Neuronal stem cell (in vitro differentiated cells): ENCODE data around the gene SWSAP1.

Experiments used
- DNase-seq: peaks from one replicate; pipeline ENCODE4 v3.0.0-alpha.2; 2013; ENCODE audit warnings: low spot score
- H2AFZ ChIP-seq: one replicate; pipeline ENCODE4 v1.6.1; 2013; ENCODE audit warnings: mild to moderate bottlenecking, low read length, inconsistent platforms
- H2AK5ac ChIP-seq: 2 replicates; pipeline ENCODE4 v1.6.1; 2013; ENCODE audit warnings: low read depth, mild to moderate bottlenecking, inconsistent platforms, low read length, moderate library complexity, mixed read lengths
- H2BK120ac ChIP-seq: 2 replicates; pipeline ENCODE4 v1.6.1; 2013; ENCODE audit warnings: low read depth, mild to moderate bottlenecking, inconsistent platforms, low read length, moderate library complexity, mixed read lengths
- H2BK12ac ChIP-seq: one replicate; pipeline ENCODE4 v1.6.1; 2013; ENCODE audit warnings: low read length, inconsistent platforms
- H2BK15ac ChIP-seq: 2 replicates; pipeline ENCODE4 v1.6.1; 2013; ENCODE audit warnings: mild to moderate bottlenecking, low read length, inconsistent platforms, mixed read lengths
- H2BK5ac ChIP-seq: one replicate; pipeline ENCODE4 v1.6.1; 2013; ENCODE audit warnings: inconsistent platforms, mild to moderate bottlenecking, low read length, moderate library complexity
- H3K14ac ChIP-seq: one replicate; pipeline ENCODE4 v1.6.1; 2013; ENCODE audit warnings: low read length, inconsistent platforms
- H3K18ac ChIP-seq: 2 replicates; pipeline ENCODE4 v1.6.1; 2013; ENCODE audit warnings: low read length, inconsistent platforms
- H3K23ac ChIP-seq: 2 replicates; pipeline ENCODE4 v1.6.1; 2013; ENCODE audit warnings: low read depth, mild to moderate bottlenecking, mixed read lengths, low read length, inconsistent platforms; ENCODE audit not compliant: poor library complexity
- H3K27ac ChIP-seq: replicated peaks from 3 replicates; pipeline ENCODE4 v1.5.1; 2013; ENCODE audit warnings: low read length, inconsistent platforms
- H3K27me3 ChIP-seq, 3 experiments: 2 replicates each; pipeline ENCODE4 v1.6.1; 2013; ENCODE audit warnings: low read length in 3 of 3, mild to moderate bottlenecking in 2 of 3, inconsistent platforms in 1 of 3, low read depth in 1 of 3, mixed read lengths in 1 of 3, moderate library complexity in 1 of 3; ENCODE audit not compliant: control insufficient read depth in 3 of 3, insufficient read depth in 3 of 3
- H3K36me3 ChIP-seq, 2 donors: replicated peaks in 1 of 2; 2 replicates each; pipeline ENCODE4 v1.6.1; 2013; ENCODE audit warnings: low read length in 2 of 2; ENCODE audit not compliant: control insufficient read depth in 2 of 2, insufficient read depth in 2 of 2
- H3K4ac ChIP-seq: 2 replicates; pipeline ENCODE4 v1.6.1; 2013; ENCODE audit warnings: inconsistent platforms, mild to moderate bottlenecking, low read length, moderate library complexity
- H3K4me1 ChIP-seq, 2 donors: 1 replicate in 1 of 2; 2 replicates in 1 of 2; pipeline ENCODE4 v1.6.1; 2013; ENCODE audit warnings: low read length in 2 of 2, low read depth in 1 of 2; ENCODE audit not compliant: control insufficient read depth in 2 of 2, insufficient read depth in 1 of 2
- H3K4me2 ChIP-seq: one replicate; pipeline ENCODE4 v1.6.1; 2013; ENCODE audit warnings: mild to moderate bottlenecking, low read length, inconsistent platforms; ENCODE audit not compliant: insufficient read depth, poor library complexity, severe bottlenecking
- H3K4me3 ChIP-seq, 2 donors: 2 replicates each; pipeline ENCODE4 v1.5.1; 2013; ENCODE audit warnings: low read length in 2 of 2, mild to moderate bottlenecking in 2 of 2, inconsistent platforms in 1 of 2, moderate library complexity in 1 of 2
- H3K79me1 ChIP-seq: one replicate; pipeline ENCODE4 v1.6.1; 2013; ENCODE audit warnings: low read depth, mild to moderate bottlenecking, inconsistent platforms, low read length, moderate library complexity
- H3K9ac ChIP-seq: one replicate; pipeline ENCODE4 v1.6.1; 2013; ENCODE audit warnings: mild to moderate bottlenecking, low read depth, low read length, inconsistent platforms; ENCODE audit not compliant: poor library complexity
- H3K9me3 ChIP-seq, 2 donors: replicated peaks in 1 of 2; 2 replicates each; pipeline versions ENCODE3 to v1.6.1; 2013; ENCODE audit warnings: low read length in 2 of 2, mild to moderate bottlenecking in 2 of 2, inconsistent platforms in 1 of 2, low read depth in 1 of 2, mixed read lengths in 1 of 2, moderate library complexity in 1 of 2; ENCODE audit not compliant: control insufficient read depth in 2 of 2, insufficient read depth in 1 of 2
- H4K8ac ChIP-seq: one replicate; pipeline ENCODE4 v1.6.1; 2013; ENCODE audit warnings: low read depth, mild to moderate bottlenecking, inconsistent platforms, low read length, moderate library complexity
- H4K91ac ChIP-seq: one replicate; pipeline ENCODE4 v1.6.1; 2013; ENCODE audit warnings: low read length, low read depth, mild to moderate bottlenecking, inconsistent platforms; ENCODE audit not compliant: poor library complexity
- WGBS, 2 donors: extraction: QIAGEN DNeasy Blood & Tissue Kit; methylation state at CpG; one replicate each; pipeline ENCODE4 v1.1.7; 2013; ENCODE audit warnings: missing lambda C conversion rate in 2 of 2, mixed read lengths in 1 of 2; ENCODE audit not compliant: insufficient read length in 2 of 2, insufficient replicate concordance in 1 of 2; ENCODE audit errors: extremely low coverage in 2 of 2; 5-methylcytosine and 5-hydroxymethylcytosine counted together

The SWSAP1 gene

GRCh38 chr19:11422163-11423065 lies 47.9 kb downstream of the SWSAP1 start:
- Histone ChIP-seq H3K4ac (no peak overlapping the region), H2AFZ (peak overlapping the region; percentile 71), H3K9ac (peak overlapping the region; percentile 77), H2AK5ac (peak overlapping the region; percentile 75), H3K4me1 (peaks cover 13 to 16% of the 10 kb centered on the region in 2 donors), H3K23ac (peak overlapping the region; percentile 65), H3K4me3 (no peak overlapping the region), H3K4me2 (peak overlapping the region; percentile 39), H2BK120ac (no peak overlapping the region), H4K8ac (no peak overlapping the region), H3K27ac (no peak overlapping the region), H3K79me1 (no peaks in the 10 kb centered on the region), H3K27me3 (peaks cover 44 to 68% (median 64%) of the 10 kb centered on the region in 3 experiments), H3K14ac (no peak overlapping the region), H2BK15ac (no peak overlapping the region), H3K36me3 (no peaks in the 10 kb centered on the region), H2BK12ac (peak overlapping the region; percentile 58), H4K91ac (no peak overlapping the region), H3K9me3 (peaks cover 13% of the 10 kb centered on the region in 2 donors), H2BK5ac (peak overlapping the region; percentile 39), H3K18ac (peak overlapping the region; percentile 90)
- DNase-seq: peak; percentile 17
- no CpG with 5 or more reads among the region's 56 CpGs for WGBS, 2 donors

- WGBS, 2 donors: no CpG with 5 or more reads among the region's 27 CpGs
- H3K4ac ChIP-seq: peak overlapping the region; percentile 27
- no peak overlapping the region for H2BK120ac ChIP-seq
- H2BK5ac ChIP-seq: no peak overlapping the region
- H3K36me3 ChIP-seq: no peaks in the 10 kb centered on the region
- no peak overlapping the region for H3K9ac ChIP-seq
- H3K4me3 ChIP-seq: no peak overlapping the region
- peaks cover 13% of the 10 kb centered on the region in 2 donors for H3K9me3 ChIP-seq
- H2AK5ac ChIP-seq: no peak overlapping the region
- no peak for DNase-seq
- H2BK15ac ChIP-seq: no peak overlapping the region
- no peak overlapping the region for H3K23ac ChIP-seq
- H4K8ac ChIP-seq: no peak overlapping the region
- H3K27me3 ChIP-seq: peaks cover 43 to 59% (median 57%) of the 10 kb centered on the region in 3 experiments
- peak overlapping the region; percentile 8 for H3K14ac ChIP-seq
- H2AFZ ChIP-seq: no peak overlapping the region
- no peak overlapping the region for H3K18ac ChIP-seq
- no peak overlapping the region for H3K4me2 ChIP-seq
- H3K79me1 ChIP-seq: no peaks in the 10 kb centered on the region
- peaks cover 13 to 16% of the 10 kb centered on the region in 2 donors for H3K4me1 ChIP-seq
- H4K91ac ChIP-seq: no peak overlapping the region
- no peak overlapping the region for H2BK12ac ChIP-seq
- H3K27ac ChIP-seq: no peak overlapping the region
These were observed 48.8 kb downstream of the SWSAP1 start for GRCh38 chr19:11423164-11423790.

GRCh38 chr19:11423791-11424181 lies 49.3 kb downstream of the SWSAP1 start:
- H3K4me1 ChIP-seq: peaks cover 11 to 14% of the 10 kb centered on the region in 2 donors
- no peaks in the 10 kb centered on the region for H3K79me1 ChIP-seq
- H3K14ac ChIP-seq: no peak overlapping the region
- no peak overlapping the region for H3K4me3 ChIP-seq
- no peak overlapping the region for H2BK120ac ChIP-seq
- H3K36me3 ChIP-seq: no peaks in the 10 kb centered on the region
- no peak overlapping the region for H2BK12ac ChIP-seq
- no peak overlapping the region for H3K9ac ChIP-seq
- H3K18ac ChIP-seq: peak overlapping the region; percentile 80
- no peak overlapping the region for H3K4me2 ChIP-seq
- no CpG with 5 or more reads among the region's 22 CpGs for WGBS, 2 donors
- no peak overlapping the region for H4K8ac ChIP-seq
- DNase-seq: no peak
- H3K27me3 ChIP-seq: peaks cover 38 to 54% (median 52%) of the 10 kb centered on the region in 3 experiments
- peak overlapping the region; percentile 89 for H3K23ac ChIP-seq
- no peak overlapping the region for H3K4ac ChIP-seq
- H2BK15ac ChIP-seq: no peak overlapping the region
- no peak overlapping the region for H2BK5ac ChIP-seq
- H3K27ac ChIP-seq: no peak overlapping the region
- peaks cover 10 to 13% of the 10 kb centered on the region in 2 donors for H3K9me3 ChIP-seq
- H2AK5ac ChIP-seq: no peak overlapping the region
- no peak overlapping the region for H2AFZ ChIP-seq
- no peak overlapping the region for H4K91ac ChIP-seq
